Mesendoderm (in vitro differentiated cells): Measurements from ENCODE around the gene ABAT.
"Not testable (repeated sequence)": the region's sequence is repeated elsewhere in the genome, so short reads cannot be mapped to it uniquely, and the experiment has no call there.

Source experiments
- DNase-seq: peaks from one replicate; pipeline ENCODE4 v3.0.0; 2013
- H2AK5ac ChIP-seq: 2 replicates; pipeline ENCODE4 v1.6.1; 2013; ENCODE audit warnings: low read length, inconsistent platforms
- H2BK120ac ChIP-seq: 2 replicates; pipeline ENCODE4 v1.6.1; 2013; ENCODE audit warnings: low read depth, mild to moderate bottlenecking, low read length, moderate library complexity, mixed read lengths
- H2BK15ac ChIP-seq: replicated peaks from 2 replicates; pipeline ENCODE4 v1.6.1; 2013; ENCODE audit warnings: low read depth, mild to moderate bottlenecking, moderate library complexity
- H2BK5ac ChIP-seq: 2 replicates; pipeline ENCODE4 v1.6.1; 2013; ENCODE audit warnings: low read length, inconsistent platforms
- H3K18ac ChIP-seq: 2 replicates; pipeline ENCODE4 v1.6.1; 2013; ENCODE audit warnings: mild to moderate bottlenecking, low read length, mixed read lengths
- H3K23ac ChIP-seq: one replicate; pipeline ENCODE4 v1.6.1; 2013; ENCODE audit warnings: low read length
- H3K27ac ChIP-seq: 2 replicates; pipeline ENCODE4 v1.5.1; 2013; ENCODE audit warnings: low read depth, mild to moderate bottlenecking, inconsistent platforms, low read length, moderate library complexity
- H3K27me3 ChIP-seq: 2 replicates; pipeline ENCODE4 v1.6.1; 2013; ENCODE audit warnings: low read length, control low read depth, mild to moderate bottlenecking, inconsistent platforms; ENCODE audit not compliant: insufficient read depth, poor library complexity
- H3K36me3 ChIP-seq: 2 replicates; pipeline ENCODE4 v1.6.1; 2013; ENCODE audit warnings: low read length, inconsistent platforms; ENCODE audit not compliant: control insufficient read depth, insufficient read depth
- H3K4ac ChIP-seq: one replicate; pipeline ENCODE4 v1.6.1; 2013; ENCODE audit warnings: low read depth, mild to moderate bottlenecking, low read length, moderate library complexity
- H3K4me1 ChIP-seq: 2 replicates; pipeline ENCODE4 v1.6.1; 2013; ENCODE audit warnings: low read depth, low read length, inconsistent platforms; ENCODE audit not compliant: control insufficient read depth
- H3K4me2 ChIP-seq: 2 replicates; pipeline ENCODE4 v1.6.1; 2013; ENCODE audit warnings: low read length
- H3K4me3 ChIP-seq: 2 replicates; pipeline ENCODE4 v1.5.1; 2013; ENCODE audit warnings: mild to moderate bottlenecking, low read length
- H3K56ac ChIP-seq: one replicate; pipeline ENCODE4 v1.6.1; 2013; ENCODE audit warnings: low read length
- H3K79me1 ChIP-seq: 2 replicates; pipeline ENCODE4 v1.6.1; 2013; ENCODE audit warnings: low read length, inconsistent platforms
- H3K79me2 ChIP-seq: 2 replicates; pipeline ENCODE4 v1.6.1; 2013; ENCODE audit warnings: mild to moderate bottlenecking, low read length; ENCODE audit not compliant: control insufficient read depth, insufficient read depth
- H3K9ac ChIP-seq: 2 replicates; pipeline ENCODE4 v1.6.1; 2013; ENCODE audit warnings: low read length, inconsistent platforms
- H4K5ac ChIP-seq: one replicate; pipeline ENCODE4 v1.6.1; 2013; ENCODE audit warnings: low read length
- H4K8ac ChIP-seq: one replicate; pipeline ENCODE4 v1.6.1; 2013; ENCODE audit warnings: low read depth, mild to moderate bottlenecking, control low read depth, low read length, moderate library complexity
- WGBS: extraction: QIAGEN DNeasy Blood & Tissue Kit; methylation state at CpG from one replicate; pipeline ENCODE4 v1.1.7; 2013; ENCODE audit warnings: low lambda C conversion rate, missing lambda C conversion rate; ENCODE audit not compliant: insufficient coverage; ENCODE audit errors: extremely low coverage; 5-methylcytosine and 5-hydroxymethylcytosine counted together

ABAT gene

GRCh38 chr16:8704098-8704497 lies 29.7 kb downstream of the ABAT start:
- Histone ChIP-seq H2BK5ac (no peak overlapping the region), H3K18ac (no peak overlapping the region), H3K79me1 (no peaks in the 10 kb centered on the region), H2AK5ac (no peak overlapping the region), H3K27me3 (no peaks in the 10 kb centered on the region), H3K4ac (no peak overlapping the region), H3K79me2 (no peaks in the 10 kb centered on the region), H3K9ac (no peak overlapping the region), H3K4me1 (no peaks in the 10 kb centered on the region), H3K4me3 (no peak overlapping the region), H3K56ac (no peak overlapping the region), H4K8ac (no peak overlapping the region), H3K4me2 (no peak overlapping the region), H2BK15ac (no peak overlapping the region), H3K23ac (no peak overlapping the region), H2BK120ac (no peak overlapping the region), H3K27ac (no peak overlapping the region), H4K5ac (no peak overlapping the region), H3K36me3 (no peaks in the 10 kb centered on the region)
- DNase-seq, result no peak
- WGBS, result no CpG with 5 or more reads among the region's 3 CpGs

GRCh38 chr16:8705100-8705822 lies 30.8 kb downstream of the ABAT start:
- H4K8ac ChIP-seq, H3K56ac ChIP-seq, H2BK5ac ChIP-seq, H3K27me3 ChIP-seq, H3K79me1 ChIP-seq, H3K9ac ChIP-seq, H3K36me3 ChIP-seq, H3K79me2 ChIP-seq, DNase-seq, H3K23ac ChIP-seq, H3K4ac ChIP-seq, H3K4me2 ChIP-seq, H2BK15ac ChIP-seq, H3K27ac ChIP-seq, H3K18ac ChIP-seq, H2BK120ac ChIP-seq, H2AK5ac ChIP-seq, H3K4me1 ChIP-seq, H3K4me3 ChIP-seq: not testable (repeated sequence)
- WGBS, result no CpG with 5 or more reads among the region's 4 CpGs
- peak overlapping the region; percentile 71 for H4K5ac ChIP-seq

- H3K23ac ChIP-seq, result no peak overlapping the region
- no peak overlapping the region for H2BK120ac ChIP-seq
- no peak overlapping the region for H2BK15ac ChIP-seq
- H3K18ac ChIP-seq, result no peak overlapping the region
- no peak overlapping the region for H3K4me2 ChIP-seq
- H3K4ac ChIP-seq, result no peak overlapping the region
- no CpG with 5 or more reads among the region's 4 CpGs for WGBS
- no peaks in the 10 kb centered on the region for H3K36me3 ChIP-seq
- no peaks in the 10 kb centered on the region for H3K4me1 ChIP-seq
- H2BK5ac ChIP-seq, result no peak overlapping the region
- no peak overlapping the region for H4K8ac ChIP-seq
- no peaks in the 10 kb centered on the region for H3K27me3 ChIP-seq
- no peak for DNase-seq
- H3K56ac ChIP-seq, result no peak overlapping the region
- no peak overlapping the region for H2AK5ac ChIP-seq
- no peak overlapping the region for H3K27ac ChIP-seq
- H3K4me3 ChIP-seq, result no peak overlapping the region
- H3K79me1 ChIP-seq, result no peaks in the 10 kb centered on the region
- no peak overlapping the region for H3K9ac ChIP-seq
- no peaks in the 10 kb centered on the region for H3K79me2 ChIP-seq
- H4K5ac ChIP-seq, result no peak overlapping the region
Measured at GRCh38 chr16:8708536-8708935, 34.1 kb downstream of the ABAT start.

GRCh38 chr16:8712589-8713361 lies 38.4 kb downstream of the ABAT start:
- Histone ChIP-seq H3K4ac (no peak overlapping the region), H3K9ac (no peak overlapping the region), H3K27ac (no peak overlapping the region), H3K36me3 (no peaks in the 10 kb centered on the region), H4K5ac (no peak overlapping the region), H2AK5ac (no peak overlapping the region), H3K27me3 (no peaks in the 10 kb centered on the region), H4K8ac (no peak overlapping the region), H2BK120ac (no peak overlapping the region), H3K56ac (no peak overlapping the region), H3K4me2 (no peak overlapping the region), H2BK15ac (no peak overlapping the region), H3K23ac (no peak overlapping the region), H3K4me1 (no peaks in the 10 kb centered on the region), H3K18ac (no peak overlapping the region), H3K79me2 (no peaks in the 10 kb centered on the region), H2BK5ac (no peak overlapping the region), H3K79me1 (no peaks in the 10 kb centered on the region), H3K4me3 (no peak overlapping the region)
- peak; percentile 41 for DNase-seq
- no CpG with 5 or more reads among the region's 27 CpGs for WGBS

GRCh38 chr16:8713635-8714172 lies 39.3 kb downstream of the ABAT start:
- no peaks in the 10 kb centered on the region for H3K4me1 ChIP-seq
- no peaks in the 10 kb centered on the region for H3K79me1 ChIP-seq
- H3K23ac ChIP-seq, result no peak overlapping the region
- no peak overlapping the region for H3K27ac ChIP-seq
- H3K4me2 ChIP-seq, result no peak overlapping the region
- no peaks in the 10 kb centered on the region for H3K27me3 ChIP-seq
- H3K18ac ChIP-seq, result no peak overlapping the region
- DNase-seq, result no peak
- H3K9ac ChIP-seq, result no peak overlapping the region
- no peak overlapping the region for H2BK15ac ChIP-seq
- no peak overlapping the region for H3K4ac ChIP-seq
- no peak overlapping the region for H2BK120ac ChIP-seq
- H3K79me2 ChIP-seq, result no peaks in the 10 kb centered on the region
- H3K4me3 ChIP-seq, result no peak overlapping the region
- H3K56ac ChIP-seq, result no peak overlapping the region
- no peaks in the 10 kb centered on the region for H3K36me3 ChIP-seq
- no CpG with 5 or more reads among the region's 10 CpGs for WGBS
- no peak overlapping the region for H2AK5ac ChIP-seq
- no peak overlapping the region for H4K5ac ChIP-seq
- no peak overlapping the region for H2BK5ac ChIP-seq
- H4K8ac ChIP-seq, result no peak overlapping the region
